Suprapubic skin (tissue), 4 donors: ENCODE data around the gene NGFR.

Source experiments
- EP300 ChIP-seq: sonication (generic); formaldehyde crosslinking; IDR thresholded peaks from one replicate; pipeline ENCODE4 v1.6.1; 2017; ENCODE audit warnings: antibody characterized with exemption
- POLR2A ChIP-seq, 2 donors: fragments of 450-650 bp; IDR thresholded peaks; one replicate each; pipeline ENCODE4 v1.6.1; 2017; ENCODE audit warnings: antibody characterized with exemption in 2 of 2, mild to moderate bottlenecking in 2 of 2, moderate library complexity in 2 of 2
- POLR2AphosphoS5 ChIP-seq, 3 donors: sonication (generic); formaldehyde crosslinking; IDR thresholded peaks; one replicate each; pipeline ENCODE4 v1.6.1; 2017; ENCODE audit warnings: antibody characterized with exemption in 3 of 3
- TF ChIP-seq, protein P1 (sequence below), 2 donors: fragments of 200-600 bp in 1 of 2; fragments of 450-650 bp in 1 of 2; sonication (generic) in 1 of 2; IDR thresholded peaks; one replicate each; pipeline ENCODE4 v1.5.1; 2016 to 2019; ENCODE audit warnings: antibody characterized with exemption in 2 of 2, mild to moderate bottlenecking in 1 of 2, moderate library complexity in 1 of 2

DNA sequence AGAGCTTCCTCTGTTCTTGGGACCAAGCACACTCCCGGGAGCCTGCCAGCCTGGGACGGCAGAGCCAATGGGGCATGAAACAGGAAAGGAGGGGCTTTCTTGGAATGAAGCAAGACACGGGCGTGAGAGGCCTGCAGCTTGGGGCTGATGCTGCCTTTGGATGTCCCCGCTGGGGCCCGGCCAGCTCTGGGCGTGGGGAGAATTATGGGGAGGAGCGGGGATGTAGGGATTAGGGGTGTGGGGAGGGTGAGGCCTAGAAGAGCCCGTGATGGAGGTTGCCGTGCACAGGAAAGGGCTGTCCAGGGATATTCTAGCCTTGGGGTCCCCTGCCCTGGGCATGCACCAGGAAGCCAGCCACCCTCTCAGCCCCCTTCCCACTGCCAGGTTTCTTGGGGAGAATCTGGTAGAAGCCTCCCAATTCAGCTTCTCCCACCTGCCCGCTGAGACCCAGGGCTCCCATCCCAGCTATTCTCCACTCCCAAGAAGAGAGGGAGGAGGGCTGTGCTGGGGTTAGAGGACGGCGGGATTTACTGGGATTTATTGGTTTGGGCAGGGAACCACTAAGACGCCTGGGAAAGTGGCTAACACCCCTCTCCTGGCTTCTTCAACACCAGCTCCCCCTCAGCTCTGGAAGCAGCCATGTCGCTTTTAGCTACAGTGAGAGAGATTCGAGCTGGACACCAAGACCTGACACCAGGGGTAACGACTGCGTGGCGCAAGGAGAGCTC lies 60.6 kb downstream of the NGFR start:
- TF ChIP-seq POLR2A (IDR thresholded peaks at IDR 0.05) (no peak), EP300 (no peak), POLR2AphosphoS5 (IDR thresholded peaks at IDR 0.05) (no peak)
- TF ChIP-seq, protein P1, sequence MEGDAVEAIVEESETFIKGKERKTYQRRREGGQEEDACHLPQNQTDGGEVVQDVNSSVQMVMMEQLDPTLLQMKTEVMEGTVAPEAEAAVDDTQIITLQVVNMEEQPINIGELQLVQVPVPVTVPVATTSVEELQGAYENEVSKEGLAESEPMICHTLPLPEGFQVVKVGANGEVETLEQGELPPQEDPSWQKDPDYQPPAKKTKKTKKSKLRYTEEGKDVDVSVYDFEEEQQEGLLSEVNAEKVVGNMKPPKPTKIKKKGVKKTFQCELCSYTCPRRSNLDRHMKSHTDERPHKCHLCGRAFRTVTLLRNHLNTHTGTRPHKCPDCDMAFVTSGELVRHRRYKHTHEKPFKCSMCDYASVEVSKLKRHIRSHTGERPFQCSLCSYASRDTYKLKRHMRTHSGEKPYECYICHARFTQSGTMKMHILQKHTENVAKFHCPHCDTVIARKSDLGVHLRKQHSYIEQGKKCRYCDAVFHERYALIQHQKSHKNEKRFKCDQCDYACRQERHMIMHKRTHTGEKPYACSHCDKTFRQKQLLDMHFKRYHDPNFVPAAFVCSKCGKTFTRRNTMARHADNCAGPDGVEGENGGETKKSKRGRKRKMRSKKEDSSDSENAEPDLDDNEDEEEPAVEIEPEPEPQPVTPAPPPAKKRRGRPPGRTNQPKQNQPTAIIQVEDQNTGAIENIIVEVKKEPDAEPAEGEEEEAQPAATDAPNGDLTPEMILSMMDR (IDR thresholded peaks at IDR 0.05) = no peak
